ENCODE data around the gene PDCD1.
"Not testable (repeated sequence)": the region's sequence is repeated elsewhere in the genome, so short reads cannot be mapped to it uniquely, and the experiment has no call there.

The PDCD1 gene

DNA sequence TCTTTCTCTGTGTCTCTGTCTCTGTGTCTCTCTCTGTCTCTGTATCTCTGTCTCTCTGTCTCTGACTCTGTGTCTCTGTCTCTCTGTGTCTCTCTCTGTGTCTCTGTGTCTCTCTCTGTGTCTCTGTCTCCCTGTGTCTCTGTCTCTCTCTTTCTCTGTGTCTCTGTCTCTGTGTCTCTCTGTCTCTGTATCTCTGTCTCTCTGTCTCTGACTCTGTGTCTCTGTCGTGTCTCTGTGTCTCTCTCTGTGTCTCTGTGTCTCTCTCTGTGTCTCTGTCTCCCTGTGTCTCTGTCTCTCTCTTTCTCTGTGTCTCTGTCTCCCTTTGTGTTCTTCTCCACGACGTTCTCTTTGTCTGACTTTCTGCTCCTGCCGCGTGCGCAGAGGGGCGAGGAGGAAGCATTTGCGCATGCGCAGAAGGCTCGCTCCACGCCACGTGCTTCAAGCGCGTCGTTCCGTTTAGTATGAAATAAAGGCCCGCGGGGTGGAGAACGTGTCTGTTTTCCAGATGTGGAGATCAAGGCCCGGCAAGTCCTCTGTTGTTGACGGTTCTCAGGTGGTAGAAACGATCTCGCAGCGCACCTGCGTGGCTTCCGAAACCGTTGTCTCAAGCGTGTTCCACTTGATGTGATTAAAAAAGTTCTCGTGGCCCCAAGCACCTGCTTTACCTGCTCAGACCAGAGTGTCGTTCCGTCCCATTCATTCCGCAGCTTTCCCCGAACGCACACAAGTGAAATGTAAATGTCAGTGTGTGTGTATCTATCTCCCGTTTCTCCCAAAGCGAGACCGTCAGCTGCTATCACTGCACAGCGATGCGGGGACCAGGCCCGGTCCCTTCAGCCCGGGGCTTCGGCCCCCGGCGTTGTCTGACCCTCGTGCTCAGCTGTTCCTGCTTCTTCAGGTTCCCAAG is 34.9 kb downstream of the PDCD1 start:
- not testable (repeated sequence) for DNase-seq

DNA sequence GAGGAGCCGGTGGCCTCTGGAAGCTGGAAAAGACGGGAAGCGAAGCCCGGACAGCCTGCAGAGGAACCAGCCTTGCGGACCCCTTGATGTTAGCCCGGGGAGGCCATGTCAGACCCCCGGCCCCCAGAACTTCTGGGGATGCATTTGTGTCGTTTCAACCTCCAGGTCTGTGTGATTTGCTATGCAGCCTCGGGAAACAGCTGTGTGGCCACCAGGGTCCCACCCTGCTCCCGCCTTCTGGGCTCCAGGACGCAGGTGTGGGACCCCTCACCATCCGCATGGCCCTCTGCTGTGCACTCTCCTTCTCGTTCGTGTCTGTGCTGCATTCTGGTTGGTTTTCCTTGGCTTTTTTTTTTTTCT is 36.5 kb downstream of the PDCD1 start:
- DNase-seq = no peak

DNA sequence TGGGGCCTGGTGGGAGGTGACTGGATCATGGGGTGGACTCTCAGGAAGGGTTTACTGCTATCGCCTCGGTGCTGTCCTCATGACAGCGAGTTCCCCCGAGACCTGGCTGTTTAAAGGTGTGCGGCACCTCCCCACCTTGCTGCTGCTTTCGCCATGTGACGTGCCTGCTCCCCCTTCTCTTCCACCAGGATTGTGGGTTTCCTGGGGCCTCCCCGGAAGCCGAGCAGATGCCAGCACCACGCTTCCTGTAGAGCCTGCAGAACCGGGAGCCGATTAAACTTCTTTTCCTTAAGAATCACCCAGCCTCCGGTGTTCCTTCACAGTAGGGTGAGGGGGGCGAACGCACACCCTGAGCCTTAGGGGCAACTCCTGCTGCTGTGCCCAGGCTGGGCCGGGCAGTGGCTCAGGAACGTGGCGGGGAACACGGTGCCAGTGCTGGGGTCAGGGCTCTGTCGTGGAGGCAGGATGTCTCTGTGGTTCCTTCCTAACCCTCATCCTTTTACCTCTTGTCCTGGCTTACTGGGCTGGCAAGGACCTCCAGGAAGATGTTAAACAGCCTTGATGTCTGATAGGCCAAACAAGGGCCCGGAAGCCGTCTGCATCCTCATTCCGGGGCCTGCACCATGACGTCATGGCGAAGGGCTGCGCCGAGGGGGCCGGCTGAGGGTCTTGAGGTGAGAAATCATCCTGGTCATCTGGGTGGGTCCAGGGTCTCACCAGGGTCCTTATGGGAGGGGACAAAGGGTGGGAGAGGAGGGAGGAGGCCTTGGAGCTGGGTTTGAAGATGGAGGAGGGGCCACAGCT is 37.0 kb downstream of the PDCD1 start:
- no peak for DNase-seq

DNA sequence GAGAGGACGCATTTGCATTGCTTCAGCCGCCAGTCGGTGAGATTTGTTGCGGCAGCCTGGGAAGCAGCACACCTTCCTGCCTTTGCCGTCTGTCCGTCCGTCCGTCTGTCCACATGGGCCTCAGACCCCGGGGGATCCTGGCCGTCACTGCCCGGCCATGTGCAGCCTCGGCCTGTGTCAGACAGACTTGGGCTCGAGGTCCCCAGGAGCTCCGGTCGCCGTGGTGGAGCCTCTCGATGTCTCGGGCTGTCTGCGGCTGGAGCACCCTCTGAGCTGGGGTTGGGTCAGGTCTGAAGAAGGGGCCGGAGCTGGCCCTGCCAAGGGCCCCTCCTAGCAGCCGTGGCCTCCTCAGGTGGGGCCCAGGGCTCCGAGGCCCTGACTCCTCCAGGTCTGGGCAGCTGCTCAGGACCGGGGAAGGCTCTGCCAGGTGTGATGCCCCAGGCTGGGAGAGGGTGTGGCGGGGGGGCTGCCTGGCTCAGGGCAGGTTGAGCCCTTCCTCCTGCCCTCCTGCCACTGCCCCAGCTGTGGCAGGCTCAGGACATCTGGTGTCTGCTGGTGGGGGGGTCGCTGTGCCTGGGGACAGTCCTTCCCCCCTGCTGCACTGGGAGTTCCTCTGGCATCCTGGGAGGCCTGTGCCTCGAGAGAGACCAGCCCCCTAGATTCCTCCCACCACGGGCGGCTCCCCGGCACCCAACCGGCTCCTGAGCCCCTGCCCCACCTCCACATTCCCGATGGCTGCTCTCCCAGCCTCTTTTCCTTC is 37.9 kb downstream of the PDCD1 start:
- no peak for DNase-seq

DNA sequence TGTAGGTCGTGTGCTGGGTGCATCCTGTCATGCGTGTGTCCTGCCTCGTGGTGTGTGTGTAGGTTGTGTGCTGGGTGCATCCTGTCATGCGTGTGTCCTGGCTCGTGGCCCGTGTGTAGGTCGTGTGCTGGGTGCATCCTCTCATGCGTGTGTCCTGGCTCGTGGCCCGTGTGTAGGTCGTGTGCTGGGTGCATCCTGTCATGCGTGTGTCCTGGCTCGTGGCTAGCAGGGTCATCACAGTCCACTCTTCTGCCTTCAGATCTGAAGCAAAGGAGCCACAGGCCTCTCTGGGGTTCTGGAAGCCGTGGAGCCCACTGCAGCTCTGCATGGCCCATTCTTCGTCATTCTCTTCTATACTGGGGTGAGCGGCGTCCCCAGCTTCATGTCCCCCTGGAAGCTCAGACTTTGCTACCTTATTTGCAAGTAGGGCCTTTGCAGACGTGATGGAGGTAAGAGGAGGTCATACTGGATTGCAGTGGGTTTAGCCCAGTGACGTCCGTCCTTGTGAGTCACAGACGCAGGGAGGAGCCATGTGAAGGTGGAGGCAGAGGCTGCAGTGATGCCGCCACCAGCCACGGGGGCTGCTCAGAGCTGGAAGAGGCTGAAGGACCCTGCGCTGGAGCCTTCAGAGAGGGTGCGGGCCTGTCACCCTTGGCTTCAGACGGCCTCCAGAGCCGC is 38.6 kb downstream of the PDCD1 start:
- DNase-seq = not testable (repeated sequence)

DNA sequence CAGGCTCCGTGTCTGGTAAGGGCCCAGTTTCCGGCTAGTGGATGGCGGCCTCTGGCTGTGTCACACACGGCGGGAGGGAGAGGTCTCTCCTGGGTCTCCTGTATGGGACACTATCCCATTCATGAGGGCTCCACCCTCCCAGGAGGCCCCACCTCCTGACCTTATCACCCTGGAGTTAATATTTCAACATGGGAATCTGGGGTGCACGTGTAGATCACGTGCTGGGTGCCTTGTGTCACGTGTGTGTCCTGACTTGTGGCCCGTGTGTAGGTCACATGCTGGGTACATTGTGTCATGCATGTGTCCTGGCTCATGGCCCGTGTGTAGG is 39.8 kb downstream of the PDCD1 start:
- no peak for DNase-seq

DNA sequence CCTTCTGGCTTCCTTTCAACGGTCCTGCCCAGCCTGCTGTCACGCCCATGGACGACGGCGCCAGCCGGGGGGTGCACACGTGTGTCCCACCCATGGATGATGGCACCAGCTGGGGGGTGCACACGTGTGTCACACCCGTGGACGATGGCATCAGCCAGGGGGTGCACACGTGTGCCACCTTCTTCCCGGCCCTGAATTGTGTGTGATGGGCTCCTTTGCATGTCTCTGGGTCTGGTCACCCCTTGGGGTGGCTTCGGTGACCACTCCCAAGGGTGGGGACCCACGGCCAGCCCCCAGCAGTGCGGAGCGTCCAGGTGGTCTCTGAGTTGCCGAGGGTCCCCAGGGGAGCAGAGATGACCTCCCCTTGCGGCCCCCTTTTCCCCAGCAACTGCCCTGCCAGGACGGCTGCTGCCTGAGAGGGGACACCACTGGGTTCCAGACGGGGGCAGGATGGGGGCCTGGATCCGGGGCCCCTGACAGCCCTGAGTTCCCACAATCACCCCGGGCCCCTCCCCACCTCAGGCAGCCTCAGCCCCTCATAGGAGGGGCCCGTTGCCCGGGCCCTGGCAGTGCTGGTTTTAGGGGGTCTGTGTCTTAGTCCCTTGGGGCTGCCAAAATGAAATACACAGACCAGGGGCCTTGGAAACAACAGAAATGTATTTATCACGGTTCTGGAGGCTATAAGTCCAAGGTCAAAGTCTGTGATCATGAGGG is 40.3 kb downstream of the PDCD1 start:
- no peak for DNase-seq

DNA sequence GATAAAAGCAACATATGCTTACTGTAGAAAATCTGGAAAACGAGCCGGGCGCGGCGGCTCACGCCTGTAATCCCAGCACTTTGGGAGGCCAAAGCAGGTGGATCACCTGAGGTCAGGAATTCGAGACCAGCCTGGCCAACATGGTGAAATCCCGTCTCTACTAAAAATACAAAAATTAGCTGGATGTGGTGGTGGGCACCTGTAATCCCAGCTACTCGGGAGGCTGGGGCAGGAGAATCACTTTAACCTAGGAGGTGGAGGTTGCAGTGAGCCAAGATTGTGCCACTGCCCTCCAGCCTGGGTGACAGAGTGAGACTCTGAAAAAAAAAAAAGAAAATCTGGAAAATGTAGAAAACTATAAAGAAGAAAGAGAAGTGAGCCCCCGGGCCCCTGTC is 40.9 kb downstream of the PDCD1 start:
- not testable (repeated sequence) for DNase-seq

DNA sequence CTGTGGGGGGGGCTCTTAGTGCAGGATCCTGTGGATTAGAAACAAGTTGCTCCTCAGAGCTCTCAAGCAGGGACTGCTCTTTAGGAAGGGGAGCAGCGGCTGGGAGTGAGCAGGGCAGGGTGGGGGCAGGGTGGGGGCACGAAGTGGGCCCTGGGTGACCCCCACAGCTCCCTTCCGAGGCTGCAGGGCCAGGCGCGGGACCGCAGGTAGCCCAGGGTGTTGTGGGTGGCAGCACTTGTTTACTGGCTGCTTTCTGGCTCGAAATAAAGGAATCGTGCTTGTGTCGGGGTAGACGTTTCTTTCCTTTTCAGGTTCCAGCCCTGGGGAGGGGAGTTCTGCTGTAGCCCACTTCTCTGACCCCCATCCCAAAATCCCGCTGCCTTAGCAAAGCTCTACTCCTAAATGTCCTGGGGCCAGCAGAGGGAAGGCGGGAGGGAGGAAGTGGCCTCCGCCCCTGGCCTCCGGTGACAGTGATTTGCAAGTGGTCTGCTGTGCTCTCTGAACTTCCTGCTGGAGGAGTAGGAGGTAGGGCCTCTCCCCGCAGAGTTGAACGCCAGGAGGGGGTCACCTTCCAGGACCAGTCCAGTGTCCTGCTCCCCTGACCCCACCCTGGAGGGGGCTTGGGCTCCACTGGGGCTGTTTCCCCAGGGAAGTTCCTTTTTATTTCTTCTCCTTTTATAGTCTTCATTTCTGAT is 41.4 kb downstream of the PDCD1 start:
- no peak for DNase-seq

DNA sequence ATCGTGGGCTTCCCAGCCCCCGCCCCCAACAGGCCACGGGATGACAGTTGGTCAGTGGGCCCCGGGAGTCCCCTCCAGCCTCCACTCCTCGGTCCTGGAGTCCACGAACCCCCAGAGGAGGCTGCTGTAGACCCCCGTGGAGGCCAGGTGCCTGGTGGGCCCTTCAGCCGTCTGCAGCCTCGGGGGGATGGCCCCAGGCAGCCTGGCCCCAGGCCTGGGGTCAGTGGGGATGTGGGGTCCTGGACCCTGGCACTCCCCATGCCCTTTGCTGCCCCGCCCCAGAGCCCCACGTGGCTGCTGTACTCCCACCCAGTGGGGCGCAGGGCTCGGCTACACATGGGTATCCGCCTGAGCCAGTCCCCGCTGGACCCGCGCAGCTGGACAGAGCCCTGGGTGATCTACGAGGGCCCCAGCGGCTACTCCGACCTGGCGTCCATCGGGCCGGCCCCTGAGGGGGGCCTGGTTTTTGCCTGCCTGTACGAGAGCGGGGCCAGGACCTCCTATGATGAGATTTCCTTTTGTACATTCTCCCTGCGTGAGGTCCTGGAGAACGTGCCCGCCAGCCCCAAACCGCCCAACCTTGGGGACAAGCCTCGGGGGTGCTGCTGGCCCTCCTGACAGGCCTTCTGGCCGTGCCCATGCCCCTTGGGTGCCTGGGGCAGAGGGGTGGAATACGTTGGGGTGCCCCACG is 42.1 kb downstream of the PDCD1 start:
- DNase-seq = no peak

DNA sequence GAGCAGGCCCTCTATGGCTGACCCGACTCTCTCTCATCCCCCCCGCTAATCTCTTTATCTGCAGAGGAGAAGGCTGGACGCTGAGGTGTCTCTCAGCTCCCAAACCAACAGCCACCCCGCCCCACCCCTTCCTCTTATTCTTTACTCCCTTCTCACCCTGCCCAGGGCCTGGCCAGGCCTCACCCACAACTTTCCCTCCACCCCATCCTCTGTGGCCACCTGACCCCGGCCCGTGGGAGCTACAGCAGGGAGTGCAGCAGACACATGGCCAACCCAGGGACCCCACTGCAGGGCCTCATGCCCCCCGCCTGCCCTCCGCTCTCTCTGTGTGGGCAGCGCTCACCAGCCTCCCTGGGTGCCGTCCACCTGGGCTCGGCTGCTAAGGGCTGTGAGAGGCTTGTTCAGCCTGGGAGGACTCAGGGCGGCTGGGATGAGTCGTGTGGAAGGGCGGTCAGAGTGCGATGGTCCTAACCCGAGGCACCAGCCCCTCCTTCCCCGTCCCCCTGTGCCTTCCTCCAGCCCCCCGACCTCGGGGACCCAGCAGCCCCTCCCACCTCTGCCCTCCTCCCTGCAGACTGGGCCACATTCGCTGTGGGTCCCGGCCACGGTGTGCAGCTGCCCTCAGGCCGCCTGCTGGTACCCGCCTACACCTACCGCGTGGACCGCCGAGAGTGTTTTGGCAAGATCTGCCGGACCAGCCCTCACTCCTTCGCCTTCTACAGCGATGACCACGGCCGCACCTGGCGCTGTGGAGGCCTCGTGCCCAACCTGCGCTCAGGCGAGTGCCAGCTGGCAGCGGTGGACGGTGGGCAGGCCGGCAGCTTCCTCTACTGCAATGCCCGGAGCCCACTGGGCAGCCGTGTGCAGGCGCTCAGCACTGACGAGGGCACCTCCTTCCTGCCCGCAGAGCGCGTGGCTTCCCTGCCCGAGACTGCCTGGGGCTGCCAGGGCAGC is 42.9 kb downstream of the PDCD1 start:
- DNase-seq = no peak

DNA sequence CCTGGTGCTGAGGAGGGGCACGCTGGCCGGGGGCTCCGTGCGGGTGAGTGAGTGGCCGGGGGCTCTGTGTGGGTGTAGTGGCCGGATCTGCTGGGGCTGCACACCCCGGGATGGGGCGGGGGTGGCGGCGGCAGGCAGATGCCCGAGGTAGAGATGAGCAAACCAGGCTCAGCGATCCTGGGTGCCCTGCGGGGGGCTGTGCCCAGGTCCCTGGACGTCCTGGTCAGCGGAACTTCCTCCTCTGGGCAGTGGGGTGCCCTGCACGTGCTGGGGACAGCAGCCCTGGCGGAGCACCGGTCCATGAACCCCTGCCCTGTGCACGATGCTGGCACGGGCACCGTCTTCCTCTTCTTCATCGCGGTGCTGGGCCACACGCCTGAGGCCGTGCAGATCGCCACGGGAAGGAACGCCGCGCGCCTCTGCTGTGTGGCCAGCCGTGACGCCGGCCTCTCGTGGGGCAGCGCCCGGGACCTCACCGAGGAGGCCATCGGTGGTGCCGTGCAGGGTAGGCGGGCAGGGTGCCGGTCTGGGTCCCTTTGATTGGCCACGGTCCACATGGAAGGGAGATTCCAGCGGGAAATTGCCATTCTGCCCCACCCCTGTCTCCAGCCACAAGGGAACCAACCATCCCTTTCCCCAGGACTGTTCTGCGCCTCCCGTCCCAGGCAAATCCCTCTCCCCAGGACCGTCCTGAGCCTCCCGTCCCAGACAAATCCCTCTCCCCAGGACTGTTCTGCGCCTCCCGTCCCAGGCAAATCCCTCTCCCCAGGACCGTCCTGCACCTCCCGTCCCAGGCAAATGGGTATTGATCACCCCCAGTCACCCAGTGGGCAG is 43.8 kb downstream of the PDCD1 start:
- no peak for DNase-seq

DNA sequence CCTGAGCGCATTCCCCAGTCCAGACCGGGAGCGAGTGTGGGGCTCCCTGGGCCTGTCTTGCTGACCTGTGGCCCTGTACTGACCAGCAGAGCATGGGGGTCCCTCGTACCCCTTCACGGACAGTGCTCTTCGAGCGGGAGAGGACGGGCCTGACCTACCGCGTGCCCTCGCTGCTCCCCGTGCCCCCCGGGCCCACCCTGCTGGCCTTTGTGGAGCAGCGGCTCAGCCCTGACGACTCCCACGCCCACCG is 44.4 kb downstream of the PDCD1 start:
- no peak for DNase-seq

DNA sequence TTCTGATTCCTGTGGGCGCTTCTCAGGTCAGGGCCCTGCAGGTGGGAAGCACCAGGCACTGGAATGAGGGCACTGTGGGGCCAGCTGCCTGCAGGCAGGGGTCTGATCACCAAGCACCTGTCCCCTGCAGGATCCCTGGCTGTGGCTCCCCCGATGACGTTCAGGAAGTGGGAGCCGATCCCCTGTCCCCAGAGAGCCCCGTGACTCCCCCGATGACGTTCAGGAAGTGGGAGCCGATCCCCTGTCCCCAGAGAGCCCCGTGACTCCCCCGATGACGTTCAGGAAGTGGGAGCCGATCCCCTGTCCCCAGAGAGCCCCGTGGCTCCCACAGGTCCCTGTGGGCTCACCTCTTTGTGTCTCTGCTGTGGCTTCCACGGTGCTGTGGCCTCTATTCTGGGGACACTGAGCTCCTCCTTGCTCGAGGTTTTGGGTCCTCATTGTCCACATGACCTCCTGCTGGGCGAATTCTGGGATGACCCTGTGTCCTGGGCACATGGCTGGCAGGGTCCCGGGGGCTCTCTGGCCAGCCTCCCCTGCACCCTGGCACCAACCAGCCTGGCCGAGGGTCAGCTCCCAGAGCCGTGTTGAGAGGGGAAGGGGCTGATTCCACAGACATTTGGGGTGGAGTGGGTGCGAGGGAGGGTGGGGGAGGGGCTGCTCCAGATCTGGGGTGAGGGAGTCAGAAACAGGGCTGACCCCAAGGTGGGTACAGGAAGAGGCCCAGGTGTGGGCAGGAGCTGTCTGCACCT is 44.9 kb downstream of the PDCD1 start:
- DNase-seq = no peak

DNA sequence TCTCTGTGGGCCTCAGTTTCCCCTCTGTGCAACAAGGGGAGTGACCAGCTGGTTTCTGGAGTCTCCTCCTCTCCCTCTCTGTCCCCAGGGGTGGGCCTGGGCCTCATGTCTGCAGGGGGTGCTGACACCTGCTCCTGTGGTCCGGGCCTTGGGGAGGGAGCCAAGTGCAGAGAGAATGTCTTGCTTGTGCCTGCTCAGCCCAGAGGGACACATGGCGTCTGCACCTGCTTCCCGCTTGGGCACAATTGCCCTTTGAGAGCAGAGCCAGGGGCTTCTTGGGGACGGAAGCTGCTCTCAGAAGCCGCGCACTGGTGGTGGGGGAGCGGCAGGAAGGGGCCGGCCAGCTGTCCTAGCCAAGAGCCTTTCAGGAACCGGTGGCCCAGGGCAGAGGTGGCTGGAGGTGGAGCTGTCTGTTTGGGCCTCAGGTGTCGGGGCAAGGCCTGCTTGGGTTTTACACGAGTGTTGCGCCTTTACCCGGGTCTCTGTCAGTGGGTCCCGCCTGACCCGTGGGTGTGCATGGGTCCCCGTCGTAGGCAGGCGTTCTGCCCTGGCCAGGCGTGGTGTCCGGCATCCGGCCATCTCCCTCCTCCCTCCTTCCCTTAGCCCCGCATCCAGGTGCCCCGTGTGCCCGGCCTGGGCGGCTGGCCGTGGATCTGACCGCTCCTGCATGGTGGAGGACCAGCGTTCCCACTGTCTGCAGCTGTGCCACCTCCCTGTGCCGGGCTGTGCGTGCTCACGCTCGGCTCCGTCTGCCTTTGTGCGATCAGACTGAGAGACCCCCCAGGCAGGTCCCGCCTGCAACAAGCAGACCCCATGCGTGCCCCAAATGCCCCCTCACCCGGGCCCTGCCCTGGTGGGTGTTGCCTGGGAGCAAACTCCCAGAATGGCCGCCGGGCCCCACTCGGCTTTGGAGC is 45.7 kb downstream of the PDCD1 start:
- no peak for DNase-seq

DNA sequence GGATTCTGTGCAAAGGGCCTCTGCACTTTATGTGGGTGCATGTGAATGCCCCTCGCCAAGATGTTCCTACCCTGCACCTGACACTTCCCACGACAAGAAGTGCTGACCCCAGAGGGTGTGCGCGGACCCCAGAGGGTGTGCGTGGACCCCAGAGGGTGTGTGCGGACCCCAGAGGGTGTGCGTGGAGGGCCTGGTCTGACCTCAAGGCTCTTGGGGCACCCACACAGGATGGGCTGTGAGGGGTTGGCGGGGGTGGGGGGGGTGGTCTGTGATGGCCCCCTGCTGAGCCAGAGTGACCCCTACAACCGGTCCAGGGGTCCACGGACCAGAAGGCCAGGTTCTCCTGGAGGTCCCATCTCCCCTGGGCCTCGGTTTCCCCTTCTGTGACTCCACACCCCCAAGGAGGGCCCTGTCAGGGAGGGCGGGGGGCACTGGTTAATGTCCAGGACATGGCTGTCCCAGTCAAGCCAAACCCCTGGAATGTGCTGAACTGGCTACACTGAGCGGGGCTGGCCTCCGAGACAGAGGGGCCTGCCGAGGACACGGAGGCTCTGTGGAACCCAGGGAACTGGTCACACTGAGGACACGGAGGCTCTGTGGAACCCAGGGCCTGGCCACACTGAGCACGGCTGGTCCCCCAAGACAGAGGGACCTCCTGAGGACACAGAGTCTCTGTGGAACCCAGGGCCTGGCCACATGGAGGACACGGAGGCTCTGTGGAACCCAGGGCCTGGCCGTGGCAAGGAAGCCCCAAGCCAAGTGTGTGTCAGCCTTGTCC is 46.6 kb downstream of the PDCD1 start:
- DNase-seq = no peak
